Endothelial cell of umbilical vein (primary cell): ENCODE data around the gene PLCH1. TPM values are rescaled to one million over a fixed set of nuclear protein-coding genes. Genes with fewer than 3 reads are reported as not detected.

Source experiments
- BruUV-seq: library from RNA; stranded (reverse); fragments of 400-500 nt; replicated peaks from 2 replicates; lab custom pipeline; 2021; lab: Mats Ljungman, UMichigan
- CTCF ChIA-PET: fragments of 300-600, 350-600 bp; sonication (Branson Sonifier 250); formaldehyde crosslinking; loops from one replicate; lab custom pipeline; 2021; ENCODE audit warnings: antibody characterized with exemption, inconsistent platforms; lab: Charles Lee
- POLR2A ChIA-PET: fragments of 300-600, 350-600 bp; sonication (Branson Sonifier 250); formaldehyde crosslinking; loops from one replicate; lab custom pipeline; 2021; ENCODE audit warnings: antibody characterized with exemption, inconsistent platforms; lab: Charles Lee
- DNase-seq: peaks from one replicate; pipeline ENCODE4 v3.0.0-alpha.2; 2011; ENCODE audit warnings: low read depth, low spot score
- FAIRE-seq: peaks from 2 replicates; lab custom pipeline; 2011; peaks lifted over from hg19 to GRCh38; lab: Jason Lieb, UNC
- H2AFZ ChIP-seq: 2 replicates; pipeline ENCODE4 v1.6.0; 2012; ENCODE audit warnings: low read depth, low read length, control low read depth, inconsistent platforms
- H3K27ac ChIP-seq: 2 replicates; pipeline ENCODE4 v1.5.1; 2011; ENCODE audit warnings: low read depth, mild to moderate bottlenecking, control low read depth, low read length, moderate library complexity; ENCODE audit not compliant: insufficient read depth
- H3K27me3 ChIP-seq, 2 experiments: 2 replicates each; pipeline versions ENCODE4 v1.6.0 to v1.6.1; 2011; ENCODE audit warnings: low read length in 2 of 2, mixed read lengths in 1 of 2; ENCODE audit not compliant: control insufficient read depth in 2 of 2, insufficient read depth in 2 of 2
- H3K36me3 ChIP-seq, 2 experiments: 2 replicates in 1 of 2; 3 replicates in 1 of 2; pipeline ENCODE4 v1.5.1; 2011; ENCODE audit warnings: low read length in 2 of 2, mild to moderate bottlenecking in 1 of 2, moderate library complexity in 1 of 2; ENCODE audit not compliant: control insufficient read depth in 2 of 2, insufficient read depth in 2 of 2; ENCODE audit errors: extremely low read depth in 1 of 2
- H3K4me1 ChIP-seq: 3 replicates; pipeline ENCODE4 v1.5.1; 2011; ENCODE audit warnings: mild to moderate bottlenecking, low read length; ENCODE audit not compliant: control insufficient read depth, insufficient read depth; ENCODE audit errors: extremely low read depth
- H3K4me2 ChIP-seq: 2 replicates; pipeline ENCODE4 v1.6.1; 2011; ENCODE audit warnings: low read length, control low read depth, mixed read lengths; ENCODE audit not compliant: insufficient read depth
- H3K4me3 ChIP-seq, 3 experiments: fragments of 200-600 bp in 1 of 3; sonication (generic), shearing (Covaris generic) in 1 of 3; replicated peaks in 1 of 3; 2 replicates each; pipeline ENCODE4 v1.5.1; 2011 to 2016; ENCODE audit warnings: control low read depth in 3 of 3, low read length in 3 of 3, mild to moderate bottlenecking in 2 of 3, inconsistent platforms in 1 of 3, low read depth in 1 of 3, moderate library complexity in 1 of 3; ENCODE audit not compliant: insufficient read depth in 1 of 3
- H3K79me2 ChIP-seq: 2 replicates; pipeline ENCODE4 v1.6.0; 2012; ENCODE audit warnings: low read length, inconsistent platforms; ENCODE audit not compliant: control insufficient read depth, insufficient read depth
- H3K9ac ChIP-seq: replicated peaks from 2 replicates; pipeline ENCODE3; 2011; ENCODE audit warnings: low read length, control low read depth; ENCODE audit not compliant: insufficient read depth; ENCODE audit errors: extremely low read depth
- H3K9me1 ChIP-seq: replicated peaks from 3 replicates; pipeline ENCODE4 v1.6.0; 2011; ENCODE audit warnings: mild to moderate bottlenecking, low read length; ENCODE audit not compliant: control insufficient read depth, insufficient read depth; ENCODE audit errors: extremely low read depth
- H3K9me3 ChIP-seq: replicated peaks from 2 replicates; pipeline ENCODE4 v1.5.1; 2012; ENCODE audit warnings: low read length, inconsistent platforms; ENCODE audit not compliant: control insufficient read depth, insufficient read depth
- H4K20me1 ChIP-seq: replicated peaks from 2 replicates; pipeline ENCODE3; 2011; ENCODE audit warnings: mild to moderate bottlenecking, low read length; ENCODE audit not compliant: control insufficient read depth, insufficient read depth; ENCODE audit errors: extremely low read depth
- CTCF ChIP-seq, 2 donors: IDR thresholded peaks; 1 replicate in 1 of 2; 2 replicates in 1 of 2; pipeline ENCODE4 v1.5.1; 2011; ENCODE audit warnings: low read length in 2 of 2, mild to moderate bottlenecking in 2 of 2, moderate library complexity in 2 of 2, control low read depth in 1 of 2, inconsistent platforms in 1 of 2, low read depth in 1 of 2; ENCODE audit not compliant: insufficient read depth in 1 of 2; ENCODE audit errors: extremely low read depth in 1 of 2
- EZH2 ChIP-seq: IDR thresholded peaks from 2 replicates; pipeline ENCODE4 v1.6.1; 2012; ENCODE audit warnings: borderline replicate concordance, low read depth, mild to moderate bottlenecking, moderate library complexity, low read length, inconsistent platforms; ENCODE audit not compliant: severe bottlenecking
- FOS ChIP-seq: IDR thresholded peaks from 2 replicates; pipeline ENCODE4 v1.6.1; 2011; ENCODE audit warnings: mild to moderate bottlenecking, low read length, moderate library complexity, borderline replicate concordance; ENCODE audit not compliant: insufficient read depth
- GATA2 ChIP-seq: IDR thresholded peaks from 2 replicates; pipeline ENCODE4 v1.7.0; 2011; ENCODE audit warnings: low read depth, mild to moderate bottlenecking, moderate library complexity, mixed read lengths, low read length; ENCODE audit not compliant: insufficient read length, insufficient read depth
- JUN ChIP-seq: IDR thresholded peaks from 2 replicates; pipeline ENCODE4 v1.6.1; 2011; ENCODE audit warnings: borderline replicate concordance, low read depth; ENCODE audit not compliant: insufficient read length, insufficient read depth
- MAX ChIP-seq: IDR thresholded peaks from 2 replicates; pipeline ENCODE4 v1.6.1; 2011; ENCODE audit not compliant: insufficient read depth, insufficient read length
- MYC ChIP-seq: IDR thresholded peaks from one replicate; pipeline ENCODE4 v1.6.1; 2011; ENCODE audit warnings: mild to moderate bottlenecking, low read depth, low read length
- POLR2A ChIP-seq: IDR thresholded peaks from 2 replicates; pipeline ENCODE4 v1.6.1; 2012; ENCODE audit warnings: low read depth, mild to moderate bottlenecking, control low read depth, low read length
- POLR2AphosphoS5 ChIP-seq: IDR thresholded peaks from 2 replicates; pipeline ENCODE4 v1.6.1; 2012; ENCODE audit warnings: low read depth, mild to moderate bottlenecking, control low read depth, low read length, moderate library complexity; ENCODE audit not compliant: insufficient read depth
- dilution Hi-C: fragments of 300-500 bp; cut with MboI; formaldehyde crosslinking; loops from one replicate; pipeline ENCODE4 v1.15.0; 2019; ENCODE audit warnings: low sequenced_read_pairs; ENCODE audit not compliant: extremely low pct_ligation_motif_present
- intact Hi-C: fragments of 100-400 bp; cut with micrococcal nuclease; formaldehyde crosslinking; loops from one replicate; pipeline ENCODE4 v1.10.0; 2022
- polyA plus RNA-seq, 4 experiments: library from polyadenylated mRNA; depleted of rRNA in 3 of 4; stranded (reverse) in 3 of 4; unstranded in 1 of 4; fragments of >200 nt; gene quantifications; 2 replicates each; pipeline versions ENCODE4 v1.2.1 to v1.2.3, GENCODE V29; 2011 to 2012; ENCODE audit warnings: missing spikeins in 1 of 4
- total RNA-seq: library from RNA; stranded (reverse); gene quantifications from 2 replicates; pipeline ENCODE4 v1.2.3, GENCODE V29; 2021

PLCH1 gene
- total and polyA plus RNA-seq, 2 donors (not counting 3 experiments of a cell fraction or from before 2014, with no cell fraction given) = 0.03 TPM; not detected in 1

- H3K9me1 ChIP-seq = no peaks in the 10 kb centered on the region
- BruUV-seq = no TSS peak
- no peak overlapping the region for H3K4me2 ChIP-seq
- H4K20me1 ChIP-seq = no peaks in the 10 kb centered on the region
- H3K27ac ChIP-seq = no peak overlapping the region
- H3K9ac ChIP-seq = no peak overlapping the region
- H3K4me1 ChIP-seq = no peaks in the 10 kb centered on the region
- ChIA-PET POLR2A (no interaction called here), CTCF (no interaction called here)
- no peak overlapping the region for H2AFZ ChIP-seq
- no peaks in the 10 kb centered on the region for H3K27me3 ChIP-seq
- DNase-seq = no peak
- no peaks in the 10 kb centered on the region for H3K36me3 ChIP-seq
- FAIRE-seq = no peak
- H3K79me2 ChIP-seq = no peaks in the 10 kb centered on the region
- TF ChIP-seq FOS = no peak
- TF ChIP-seq POLR2AphosphoS5 = no peak
- TF ChIP-seq MAX = no peak
- TF ChIP-seq CTCF (IDR thresholded peaks at IDR 0.05; ENCODE audit: extremely low read depth in 1 of 2, insufficient read depth in 1 of 2, low read depth in 1 of 2, low read length in 2 of 2) = no peak
- no peak for TF ChIP-seq POLR2A
- no peak for TF ChIP-seq GATA2
- no peak for TF ChIP-seq EZH2
- TF ChIP-seq MYC = no peak
- no peak for TF ChIP-seq JUN
- intact Hi-C loops = no loop called here
- no peaks in the 10 kb centered on the region for H3K9me3 ChIP-seq
- no peak overlapping the region for H3K4me3 ChIP-seq
- dilution Hi-C loops = no loop called here
Measured at GRCh38 chr3:155377071-155377470, 367.8 kb downstream of the PLCH1 start.
